Esophagus muscularis mucosa (tissue), 4 donors: ENCODE results near the gene CDK4. TPM values are rescaled to one million over a fixed set of nuclear protein-coding genes. Genes with fewer than 3 reads are reported as not detected.

Source experiments
- DNase-seq: peaks from one replicate; pipeline ENCODE4 v3.0.0-alpha.2; 2017; ENCODE audit errors: extremely low spot score
- H3K27ac ChIP-seq, 4 donors: fragments of 200-600 bp; sonication (generic); replicated peaks in 1 of 4; 1 replicate in 3 of 4; 2 replicates in 1 of 4; pipeline ENCODE4 v1.5.1; 2016 to 2019; ENCODE audit warnings: mild to moderate bottlenecking in 1 of 4
- H3K27me3 ChIP-seq, 4 donors: fragments of 200-600 bp; sonication (generic); one replicate each; pipeline versions ENCODE4 v1.5.1 to v1.6.0; 2016 to 2019
- H3K36me3 ChIP-seq, 4 donors: fragments of 200-600 bp; sonication (generic); one replicate each; pipeline ENCODE4 v1.5.1; 2016 to 2019
- H3K4me1 ChIP-seq, 4 donors: fragments of 200-600 bp; sonication (generic); one replicate each; pipeline ENCODE4 v1.5.1; 2016 to 2019
- H3K4me3 ChIP-seq, 4 donors: fragments of 200-600 bp; sonication (generic); 1 replicate in 2 of 4; 2 replicates in 2 of 4; pipeline ENCODE4 v1.5.1; 2016 to 2019; ENCODE audit warnings: mild to moderate bottlenecking in 4 of 4, moderate library complexity in 1 of 4
- H3K9me3 ChIP-seq, 4 donors: fragments of 200-600 bp; sonication (generic); 1 replicate in 3 of 4; 2 replicates in 1 of 4; pipeline ENCODE4 v1.5.1; 2016 to 2019
- EP300 ChIP-seq: sonication (generic); formaldehyde crosslinking; IDR thresholded peaks from one replicate; pipeline ENCODE4 v1.6.1; 2017; ENCODE audit warnings: antibody characterized with exemption
- POLR2A ChIP-seq: fragments of 450-650 bp; IDR thresholded peaks from one replicate; pipeline ENCODE4 v1.6.1; 2017; ENCODE audit warnings: antibody characterized with exemption, moderate library complexity, mild to moderate bottlenecking, low read depth
- POLR2AphosphoS5 ChIP-seq, 2 donors: sonication (generic); formaldehyde crosslinking; IDR thresholded peaks; one replicate each; pipeline ENCODE4 v1.6.1; 2017; ENCODE audit warnings: antibody characterized with exemption in 2 of 2
- WGBS: methylation state at CpG from one replicate; pipeline ENCODE4 v1.1.5; 2018; 5-methylcytosine and 5-hydroxymethylcytosine counted together
- intact Hi-C: fragments of 100-400 bp; cut with DNase I; formaldehyde crosslinking; loops from one replicate; pipeline ENCODE4 v1.15.1; 2023
- total RNA-seq, 4 donors: library from RNA; depleted of rRNA; stranded (reverse); fragments of >200 nt; gene quantifications; one replicate each; pipeline versions ENCODE4 v1.1.0 to v1.2.1, GENCODE V29; 2016
- TF ChIP-seq, protein P1 (sequence below), 3 experiments: fragments of 200-600 bp in 2 of 3; fragments of 450-650 bp in 1 of 3; sonication (generic) in 2 of 3; IDR thresholded peaks; one replicate each; pipeline ENCODE4 v1.5.1; 2017 to 2019; ENCODE audit warnings: antibody characterized with exemption in 3 of 3, mild to moderate bottlenecking in 2 of 3, moderate library complexity in 1 of 3

The CDK4 gene
- total RNA-seq, 4 donors from 2014 or later = 43.6 to 85.7 (median 71.3) TPM

DNA sequence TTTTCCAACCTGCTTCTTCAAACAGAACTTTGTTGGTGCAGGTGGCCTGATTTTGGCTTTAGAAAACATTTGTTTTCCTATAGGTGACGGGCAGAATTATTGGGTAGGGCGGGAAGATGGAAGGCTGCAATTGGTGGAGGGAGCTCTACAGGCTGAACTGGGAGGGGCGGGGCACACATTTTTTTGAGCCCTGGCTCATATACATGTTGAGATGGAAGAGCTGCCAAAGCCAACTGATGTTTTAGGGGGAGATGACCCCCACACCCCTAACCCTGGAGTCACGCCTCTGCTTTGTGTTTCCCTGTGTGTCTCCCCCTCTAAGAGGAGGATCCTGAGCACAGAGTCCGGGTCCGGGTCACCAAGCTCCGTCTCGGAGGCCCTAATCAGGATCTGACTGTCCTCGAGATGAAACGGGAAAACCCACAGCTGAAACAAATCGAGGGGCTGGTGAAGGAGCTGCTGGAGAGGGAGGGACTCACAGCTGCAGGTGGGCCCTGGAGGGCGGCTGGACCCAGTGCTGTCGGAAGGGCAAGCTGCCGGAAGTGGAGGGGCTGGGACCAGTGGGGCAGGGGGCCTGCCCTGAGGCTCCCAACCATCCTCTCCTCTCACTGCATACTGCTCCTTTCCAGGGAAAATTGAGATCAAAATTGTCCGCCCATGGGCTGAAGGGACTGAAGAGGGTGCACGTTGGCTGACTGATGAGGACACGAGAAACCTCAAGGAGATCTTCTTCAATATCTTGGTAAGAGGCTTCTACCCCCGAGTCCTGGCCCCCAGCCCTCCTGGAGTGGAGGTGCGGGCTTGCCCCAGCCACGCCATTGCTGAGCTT, 32.1 kb downstream of the CDK4 start:
- Histone ChIP-seq H3K27me3 (peaks cover 0 to 7% (median 0%) of the 10 kb centered on the region in 4 donors), H3K27ac (no peak overlapping the region), H3K4me3 (no peak overlapping the region), H3K9me3 (no peaks in the 10 kb centered on the region), H3K4me1 (no peaks in the 10 kb centered on the region), H3K36me3 (peaks cover 51 to 71% (median 68%) of the 10 kb centered on the region in 4 donors)
- peak; percentile 75 for DNase-seq
- TF ChIP-seq EP300 (no peak), POLR2A (no peak), POLR2AphosphoS5 (IDR thresholded peaks at IDR 0.05) (no peak)
- TF ChIP-seq, protein P1, sequence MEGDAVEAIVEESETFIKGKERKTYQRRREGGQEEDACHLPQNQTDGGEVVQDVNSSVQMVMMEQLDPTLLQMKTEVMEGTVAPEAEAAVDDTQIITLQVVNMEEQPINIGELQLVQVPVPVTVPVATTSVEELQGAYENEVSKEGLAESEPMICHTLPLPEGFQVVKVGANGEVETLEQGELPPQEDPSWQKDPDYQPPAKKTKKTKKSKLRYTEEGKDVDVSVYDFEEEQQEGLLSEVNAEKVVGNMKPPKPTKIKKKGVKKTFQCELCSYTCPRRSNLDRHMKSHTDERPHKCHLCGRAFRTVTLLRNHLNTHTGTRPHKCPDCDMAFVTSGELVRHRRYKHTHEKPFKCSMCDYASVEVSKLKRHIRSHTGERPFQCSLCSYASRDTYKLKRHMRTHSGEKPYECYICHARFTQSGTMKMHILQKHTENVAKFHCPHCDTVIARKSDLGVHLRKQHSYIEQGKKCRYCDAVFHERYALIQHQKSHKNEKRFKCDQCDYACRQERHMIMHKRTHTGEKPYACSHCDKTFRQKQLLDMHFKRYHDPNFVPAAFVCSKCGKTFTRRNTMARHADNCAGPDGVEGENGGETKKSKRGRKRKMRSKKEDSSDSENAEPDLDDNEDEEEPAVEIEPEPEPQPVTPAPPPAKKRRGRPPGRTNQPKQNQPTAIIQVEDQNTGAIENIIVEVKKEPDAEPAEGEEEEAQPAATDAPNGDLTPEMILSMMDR (IDR thresholded peaks at IDR 0.05) = no peak
- 90% methylated on average over 18 of the region's 20 CpGs for WGBS
- intact Hi-C loops = no loop called here

DNA sequence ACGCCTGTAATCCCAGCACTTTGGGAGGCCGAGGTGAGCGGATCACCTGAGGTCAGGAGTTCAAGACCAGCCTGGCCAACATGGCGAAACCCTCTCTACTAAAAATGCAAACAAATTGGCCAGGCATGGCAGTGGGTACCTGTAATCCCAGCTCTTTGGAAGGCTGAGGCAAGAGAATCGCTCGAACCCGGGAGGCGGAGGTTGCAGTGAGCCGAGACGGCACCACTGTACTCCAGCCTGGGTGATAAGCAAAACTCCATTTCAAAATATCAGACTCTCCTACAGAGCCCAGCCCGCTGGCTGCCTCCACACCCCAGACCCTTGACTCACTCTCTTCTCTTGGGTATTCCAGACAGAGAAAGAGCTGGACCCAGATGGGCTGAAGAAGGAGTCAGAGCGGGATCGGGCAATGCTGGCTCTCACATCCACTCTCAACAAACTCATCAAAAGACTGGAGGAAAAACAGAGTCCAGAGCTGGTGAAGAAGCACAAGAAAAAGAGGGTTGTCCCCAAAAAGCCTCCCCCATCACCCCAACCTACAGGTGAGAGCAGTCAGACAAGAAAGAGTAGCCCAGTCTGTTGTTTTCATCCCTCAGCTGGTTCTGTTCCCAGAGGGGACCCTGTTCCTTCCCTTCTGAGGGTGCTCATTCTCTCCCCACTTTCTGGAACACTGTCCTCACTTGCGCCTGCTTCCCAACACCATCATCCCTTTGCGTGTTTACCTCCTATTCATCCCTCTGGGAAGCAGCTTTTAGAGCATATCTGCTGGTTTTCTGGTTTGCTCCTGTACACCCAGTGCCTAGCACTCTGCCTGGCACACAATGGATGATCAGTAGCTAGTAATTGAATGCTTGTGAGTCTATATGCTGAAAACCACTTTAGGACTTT, 33.2 kb downstream of the CDK4 start:
- Histone ChIP-seq H3K4me1 (no peaks in the 10 kb centered on the region), H3K27ac (no peak overlapping the region), H3K36me3 (peaks cover 51 to 82% (median 76%) of the 10 kb centered on the region in 4 donors), H3K9me3 (no peaks in the 10 kb centered on the region), H3K27me3 (no peaks in the 10 kb centered on the region), H3K4me3 (no peak overlapping the region)
- TF ChIP-seq EP300 (no peak), POLR2A (no peak), POLR2AphosphoS5 (IDR thresholded peaks at IDR 0.05) (no peak)
- TF ChIP-seq, protein P1 (IDR thresholded peaks at IDR 0.05) = no peak
- intact Hi-C loops = no loop called here
- 96% methylated on average over 15 of the region's 15 CpGs for WGBS
- peak; percentile 55 for DNase-seq

DNA sequence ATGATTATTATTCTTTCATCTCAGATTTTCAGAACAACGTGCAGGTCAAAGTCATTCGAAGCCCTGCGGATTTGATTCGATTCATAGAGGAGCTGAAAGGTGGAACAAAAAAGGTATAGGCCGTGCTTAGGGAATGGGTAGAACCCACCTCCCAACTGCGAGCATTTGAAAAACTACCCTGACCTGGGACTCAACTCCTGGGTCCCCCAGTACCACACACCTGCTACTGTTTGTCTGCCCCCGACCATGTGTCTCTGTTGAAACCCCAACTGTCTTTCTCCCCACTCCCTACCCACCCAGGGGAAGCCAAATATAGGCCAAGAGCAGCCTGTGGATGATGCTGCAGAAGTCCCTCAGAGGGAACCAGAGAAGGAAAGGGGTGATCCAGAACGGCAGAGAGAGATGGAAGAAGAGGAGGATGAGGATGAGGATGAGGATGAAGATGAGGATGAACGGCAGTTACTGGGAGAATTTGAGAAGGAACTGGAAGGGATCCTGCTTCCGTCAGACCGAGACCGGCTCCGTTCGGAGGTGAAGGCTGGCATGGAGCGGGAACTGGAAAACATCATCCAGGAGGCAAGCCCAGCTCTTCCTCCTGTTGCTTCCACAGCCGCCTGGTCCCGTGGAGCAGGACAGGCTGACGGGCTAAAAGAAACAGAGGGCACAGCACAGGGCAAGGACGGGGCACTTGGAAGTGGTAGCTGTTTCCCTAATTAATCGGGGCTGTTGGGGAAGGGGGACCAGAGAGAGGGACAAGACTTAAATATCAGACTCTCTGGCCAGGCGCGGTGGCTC, 34.1 kb downstream of the CDK4 start:
- TF ChIP-seq, protein P1 (IDR thresholded peaks at IDR 0.05) = no peak
- TF ChIP-seq EP300 (no peak), POLR2A (no peak), POLR2AphosphoS5 (IDR thresholded peaks at IDR 0.05) (no peak)
- intact Hi-C loops = no loop called here
- H3K36me3 ChIP-seq = peaks cover 51 to 85% (median 79%) of the 10 kb centered on the region in 4 donors
- H3K27me3 ChIP-seq = no peaks in the 10 kb centered on the region
- WGBS = 93% methylated on average over 22 of the region's 22 CpGs
- no peaks in the 10 kb centered on the region for H3K9me3 ChIP-seq
- H3K4me3 ChIP-seq = no peak overlapping the region
- no peaks in the 10 kb centered on the region for H3K4me1 ChIP-seq
- peak; percentile 39 for DNase-seq
- H3K27ac ChIP-seq = no peak overlapping the region

DNA sequence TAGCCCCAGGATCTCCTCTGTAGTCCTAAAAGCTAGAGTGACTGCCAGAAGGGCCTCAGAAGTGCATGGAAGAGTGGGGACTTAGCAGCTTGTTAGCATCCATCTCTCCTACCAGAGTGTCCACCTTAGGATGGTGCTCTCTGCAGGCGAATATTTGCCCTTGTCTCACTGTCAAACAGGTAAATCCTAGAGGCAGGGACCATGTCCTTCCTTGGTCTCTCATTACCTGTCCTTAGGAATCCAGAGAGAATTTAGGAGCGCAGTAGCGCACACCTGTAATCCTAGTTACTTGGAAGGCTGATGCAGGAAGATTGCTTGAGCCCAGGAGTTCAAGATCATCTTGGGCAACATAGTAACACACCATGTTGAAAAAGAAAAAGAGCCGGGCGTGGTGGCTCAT, 35.0 kb downstream of the CDK4 start:
- 100% methylated on average over 5 of the region's 5 CpGs for WGBS
- no peak overlapping the region for H3K4me3 ChIP-seq
- intact Hi-C loops = no loop called here
- TF ChIP-seq, protein P1 (IDR thresholded peaks at IDR 0.05) = no peak
- TF ChIP-seq POLR2A = no peak
- no peak for TF ChIP-seq POLR2AphosphoS5 (IDR thresholded peaks at IDR 0.05)
- no peak for TF ChIP-seq EP300
- peaks cover 51 to 94% (median 82%) of the 10 kb centered on the region in 4 donors for H3K36me3 ChIP-seq
- H3K4me1 ChIP-seq = no peaks in the 10 kb centered on the region
- no peaks in the 10 kb centered on the region for H3K27me3 ChIP-seq
- DNase-seq = peak; percentile 42
- no peak overlapping the region for H3K27ac ChIP-seq
- no peaks in the 10 kb centered on the region for H3K9me3 ChIP-seq
